ENCODE measurements around the gene RIMBP2.

Gene RIMBP2

DNA sequence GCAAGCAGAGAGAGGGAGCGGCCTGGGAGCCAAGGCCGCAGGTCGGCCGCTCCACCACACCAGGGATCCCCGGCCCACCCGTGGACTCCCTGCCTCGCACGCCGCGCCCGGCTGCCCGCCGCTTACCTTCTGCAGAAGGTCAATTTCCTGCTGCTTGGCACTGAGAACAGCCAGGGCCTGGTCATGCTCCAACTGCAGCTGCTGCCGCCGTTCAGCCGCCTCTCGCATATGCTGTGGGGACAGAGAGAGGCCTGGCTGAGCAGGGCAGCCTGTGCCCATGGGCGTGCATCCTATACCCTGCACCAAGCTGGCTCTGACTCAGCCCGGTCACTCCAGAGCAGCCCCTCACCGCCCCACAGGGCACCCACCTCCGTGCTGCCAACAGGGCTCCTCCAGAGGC lies 237.3 kb downstream of the RIMBP2 start:
- no peak for DNase-seq
- no peak overlapping the region for H3K4me3 ChIP-seq (ENCODE audit: control insufficient read depth in 1 of 7, extremely low read depth in 1 of 7, insufficient read depth in 4 of 7, low read depth in 2 of 7, low read length in 6 of 7)
- no peaks in the 10 kb centered on the region for H3K4me1 ChIP-seq (ENCODE audit: control extremely low read depth in 1 of 4, control insufficient read depth in 4 of 4, insufficient read depth in 4 of 4, low read length in 3 of 4)
- no peaks in the 10 kb centered on the region for H3K36me3 ChIP-seq (ENCODE audit: control insufficient read depth in 4 of 4, insufficient read depth in 4 of 4, low read length in 3 of 4)
- H3K27me3 ChIP-seq (replicated peaks in 2 of 5; ENCODE audit: control insufficient read depth in 4 of 5, insufficient read depth in 5 of 5, low read length in 4 of 5): peaks cover 0 to 28% (median 2%) of the 10 kb centered on the region in 5 experiments
- H3K9me3 ChIP-seq (ENCODE audit: control extremely low read depth in 1 of 5, control insufficient read depth in 4 of 5, insufficient read depth in 2 of 5, low read depth in 1 of 5, low read length in 4 of 5): no peaks in the 10 kb centered on the region
- POLR2A ChIA-PET: no interaction called here
- CTCF ChIA-PET: no interaction called here
- WGBS (ENCODE audit: insufficient coverage): 93% methylated on average over 20 of the region's 21 CpGs
- H3K27ac ChIP-seq (ENCODE audit: insufficient read depth in 1 of 2, low read depth in 1 of 2, low read length in 2 of 2, poor library complexity in 1 of 2, severe bottlenecking in 2 of 2): no peak overlapping the region

DNA sequence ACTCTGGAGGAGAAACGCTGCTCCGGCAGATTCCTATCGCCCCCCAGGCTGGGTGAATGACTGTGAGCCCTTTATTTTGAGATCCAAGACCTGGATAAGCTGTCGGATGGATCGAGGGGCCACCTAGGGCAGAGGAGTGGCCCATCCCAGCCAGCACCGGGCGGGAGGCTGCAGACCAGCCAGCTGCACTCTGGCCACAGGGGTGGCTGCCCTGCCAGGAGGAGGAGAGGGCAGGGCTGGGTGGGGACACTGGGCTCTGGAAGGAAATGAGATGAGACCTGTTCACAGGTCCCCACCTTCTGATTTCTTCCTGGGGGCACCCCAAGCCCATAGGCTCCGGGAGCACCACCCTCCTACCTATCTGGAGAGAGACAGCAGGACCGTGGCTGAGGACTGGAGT lies 238.4 kb downstream of the RIMBP2 start:
- Histone ChIP-seq H3K27me3 (replicated peaks in 2 of 5; ENCODE audit: control insufficient read depth in 4 of 5, insufficient read depth in 5 of 5, low read length in 4 of 5) (peaks cover 0 to 28% (median 2%) of the 10 kb centered on the region in 5 experiments), H3K4me3 (ENCODE audit: control insufficient read depth in 1 of 7, extremely low read depth in 1 of 7, insufficient read depth in 4 of 7, low read depth in 2 of 7, low read length in 6 of 7) (no peak overlapping the region), H3K27ac (ENCODE audit: insufficient read depth in 1 of 2, low read depth in 1 of 2, low read length in 2 of 2, poor library complexity in 1 of 2, severe bottlenecking in 2 of 2) (no peak overlapping the region), H3K4me1 (ENCODE audit: control extremely low read depth in 1 of 4, control insufficient read depth in 4 of 4, insufficient read depth in 4 of 4, low read length in 3 of 4) (no peaks in the 10 kb centered on the region), H3K36me3 (ENCODE audit: control insufficient read depth in 4 of 4, insufficient read depth in 4 of 4, low read length in 3 of 4) (no peaks in the 10 kb centered on the region), H3K9me3 (ENCODE audit: control extremely low read depth in 1 of 5, control insufficient read depth in 4 of 5, insufficient read depth in 2 of 5, low read depth in 1 of 5, low read length in 4 of 5) (no peaks in the 10 kb centered on the region)
- ChIA-PET CTCF (no interaction called here), POLR2A (no interaction called here)
- no peak for DNase-seq
- 77% methylated on average over 8 of the region's 9 CpGs for WGBS (ENCODE audit: insufficient coverage)

DNA sequence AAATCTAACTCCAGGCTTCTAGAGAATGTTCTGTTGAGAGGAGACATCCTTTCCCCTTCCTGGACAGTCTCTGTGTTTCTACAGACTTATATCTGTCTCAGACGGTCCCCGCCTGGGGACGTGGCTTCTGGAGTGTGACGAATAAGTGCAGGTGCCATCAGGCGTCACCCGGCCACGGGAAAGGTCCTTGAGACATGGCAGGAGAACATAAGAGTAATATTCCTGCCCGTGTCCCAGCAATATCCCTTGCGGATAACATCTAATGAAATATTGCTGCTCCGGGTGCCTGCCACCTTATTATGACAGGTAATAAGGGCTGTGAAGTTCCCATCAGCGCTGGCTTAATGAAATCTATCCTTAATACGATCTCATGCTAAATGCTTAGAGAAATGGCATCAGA lies 238.8 kb downstream of the RIMBP2 start:
- ChIA-PET CTCF (no interaction called here), POLR2A (no interaction called here)
- Histone ChIP-seq H3K9me3 (ENCODE audit: control extremely low read depth in 1 of 5, control insufficient read depth in 4 of 5, insufficient read depth in 2 of 5, low read depth in 1 of 5, low read length in 4 of 5) (no peaks in the 10 kb centered on the region), H3K36me3 (ENCODE audit: control insufficient read depth in 4 of 4, insufficient read depth in 4 of 4, low read length in 3 of 4) (no peaks in the 10 kb centered on the region), H3K27me3 (replicated peaks in 2 of 5; ENCODE audit: control insufficient read depth in 4 of 5, insufficient read depth in 5 of 5, low read length in 4 of 5) (peaks cover 0 to 28% (median 2%) of the 10 kb centered on the region in 5 experiments), H3K27ac (ENCODE audit: insufficient read depth in 1 of 2, low read depth in 1 of 2, low read length in 2 of 2, poor library complexity in 1 of 2, severe bottlenecking in 2 of 2) (no peak overlapping the region), H3K4me3 (ENCODE audit: control insufficient read depth in 1 of 7, extremely low read depth in 1 of 7, insufficient read depth in 4 of 7, low read depth in 2 of 7, low read length in 6 of 7) (no peak overlapping the region), H3K4me1 (ENCODE audit: control extremely low read depth in 1 of 4, control insufficient read depth in 4 of 4, insufficient read depth in 4 of 4, low read length in 3 of 4) (no peaks in the 10 kb centered on the region)
- 94% methylated on average over 12 of the region's 12 CpGs for WGBS (ENCODE audit: insufficient coverage)
- no peak for DNase-seq

DNA sequence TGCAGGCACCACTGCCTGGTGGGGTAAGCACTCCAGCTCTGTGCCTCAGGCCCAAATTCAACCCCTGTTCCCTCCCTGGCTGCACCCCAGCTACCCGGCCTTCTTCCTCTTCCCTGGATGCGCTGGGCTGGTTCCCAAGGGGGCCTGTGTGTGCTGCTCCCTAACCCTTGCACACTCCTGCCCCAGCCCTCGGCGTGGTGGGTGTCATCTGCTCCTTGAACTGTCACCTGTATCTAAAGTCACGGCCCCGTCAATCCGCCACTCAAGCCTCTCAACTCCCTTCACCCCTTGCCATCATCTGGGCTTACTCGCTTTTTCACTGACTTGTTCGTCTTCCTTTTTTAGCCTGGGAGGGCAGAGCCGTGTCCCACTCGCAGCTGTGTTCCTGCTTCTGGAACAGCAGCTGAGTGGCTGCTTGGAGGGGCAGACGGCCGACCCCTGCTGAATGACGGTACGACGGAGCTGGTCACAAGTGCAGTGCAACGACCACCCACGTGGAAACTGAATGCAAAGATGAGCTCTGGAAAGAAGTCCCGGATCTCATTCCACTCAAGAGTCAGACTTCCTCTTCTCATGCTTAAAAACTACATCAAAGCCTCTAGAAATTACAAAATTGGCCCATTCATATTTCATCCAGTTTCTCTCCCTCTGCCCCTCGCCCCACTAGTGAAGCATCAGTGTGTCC lies 239.5 kb downstream of the RIMBP2 start:
- Histone ChIP-seq H3K27me3 (replicated peaks in 2 of 5; ENCODE audit: control insufficient read depth in 4 of 5, insufficient read depth in 5 of 5, low read length in 4 of 5) (peaks cover 0 to 23% (median 2%) of the 10 kb centered on the region in 5 experiments), H3K4me1 (ENCODE audit: control extremely low read depth in 1 of 4, control insufficient read depth in 4 of 4, insufficient read depth in 4 of 4, low read length in 3 of 4) (no peaks in the 10 kb centered on the region), H3K27ac (ENCODE audit: insufficient read depth in 1 of 2, low read depth in 1 of 2, low read length in 2 of 2, poor library complexity in 1 of 2, severe bottlenecking in 2 of 2) (no peak overlapping the region), H3K36me3 (ENCODE audit: control insufficient read depth in 4 of 4, insufficient read depth in 4 of 4, low read length in 3 of 4) (no peaks in the 10 kb centered on the region), H3K9me3 (ENCODE audit: control extremely low read depth in 1 of 5, control insufficient read depth in 4 of 5, insufficient read depth in 2 of 5, low read depth in 1 of 5, low read length in 4 of 5) (no peaks in the 10 kb centered on the region), H3K4me3 (ENCODE audit: control insufficient read depth in 1 of 7, extremely low read depth in 1 of 7, insufficient read depth in 4 of 7, low read depth in 2 of 7, low read length in 6 of 7) (no peak overlapping the region)
- CTCF ChIA-PET: no interaction called here
- WGBS (ENCODE audit: insufficient coverage): 74% methylated on average over 20 of the region's 20 CpGs
- POLR2A ChIA-PET: no interaction called here
- no peak for DNase-seq

DNA sequence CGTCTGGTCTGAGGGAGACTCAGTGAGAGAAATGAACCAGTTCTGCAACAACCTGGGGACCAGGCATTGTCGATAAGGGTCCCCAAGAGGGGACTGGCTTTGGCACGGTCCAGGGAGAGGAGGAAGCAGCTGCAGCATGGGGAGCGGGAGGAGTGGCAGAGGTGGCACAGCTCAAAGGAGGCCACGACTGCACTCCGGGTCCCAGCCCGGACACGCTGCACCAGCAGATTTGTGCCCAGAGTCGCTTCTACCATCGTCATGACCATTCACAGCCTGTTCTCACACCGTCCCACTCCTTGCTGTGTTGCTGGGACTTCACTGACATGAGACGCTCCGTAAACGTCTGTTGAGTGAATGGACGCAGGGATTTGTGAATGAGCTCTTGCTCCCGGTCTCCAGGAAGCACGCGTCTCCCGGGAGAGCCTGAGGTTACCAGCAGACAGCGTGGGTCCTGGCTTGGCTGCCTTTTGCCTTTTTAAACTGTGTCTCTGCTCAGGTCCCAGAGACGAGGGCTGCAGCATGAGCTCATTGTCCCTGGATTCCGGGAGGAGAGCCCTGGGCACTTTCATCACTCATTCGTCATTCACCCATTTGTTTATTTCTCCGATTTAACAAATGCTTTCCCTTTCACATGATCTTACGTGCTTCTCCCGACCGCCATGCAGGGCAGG lies 241.4 kb downstream of the RIMBP2 start:
- WGBS (ENCODE audit: insufficient coverage): 89% methylated on average over 27 of the region's 27 CpGs
- POLR2A ChIA-PET: no interaction called here
- no peak overlapping the region for H3K4me3 ChIP-seq (ENCODE audit: control insufficient read depth in 1 of 7, extremely low read depth in 1 of 7, insufficient read depth in 4 of 7, low read depth in 2 of 7, low read length in 6 of 7)
- H3K9me3 ChIP-seq (ENCODE audit: control extremely low read depth in 1 of 5, control insufficient read depth in 4 of 5, insufficient read depth in 2 of 5, low read depth in 1 of 5, low read length in 4 of 5): no peaks in the 10 kb centered on the region
- H3K36me3 ChIP-seq (ENCODE audit: control insufficient read depth in 4 of 4, insufficient read depth in 4 of 4, low read length in 3 of 4): no peaks in the 10 kb centered on the region
- peaks cover 0 to 23% (median 0%) of the 10 kb centered on the region in 5 experiments for H3K27me3 ChIP-seq (replicated peaks in 2 of 5; ENCODE audit: control insufficient read depth in 4 of 5, insufficient read depth in 5 of 5, low read length in 4 of 5)
- CTCF ChIA-PET: no interaction called here
- no peak overlapping the region for H3K27ac ChIP-seq (ENCODE audit: insufficient read depth in 1 of 2, low read depth in 1 of 2, low read length in 2 of 2, poor library complexity in 1 of 2, severe bottlenecking in 2 of 2)
- no peaks in the 10 kb centered on the region for H3K4me1 ChIP-seq (ENCODE audit: control extremely low read depth in 1 of 4, control insufficient read depth in 4 of 4, insufficient read depth in 4 of 4, low read length in 3 of 4)
- no peak for DNase-seq

DNA sequence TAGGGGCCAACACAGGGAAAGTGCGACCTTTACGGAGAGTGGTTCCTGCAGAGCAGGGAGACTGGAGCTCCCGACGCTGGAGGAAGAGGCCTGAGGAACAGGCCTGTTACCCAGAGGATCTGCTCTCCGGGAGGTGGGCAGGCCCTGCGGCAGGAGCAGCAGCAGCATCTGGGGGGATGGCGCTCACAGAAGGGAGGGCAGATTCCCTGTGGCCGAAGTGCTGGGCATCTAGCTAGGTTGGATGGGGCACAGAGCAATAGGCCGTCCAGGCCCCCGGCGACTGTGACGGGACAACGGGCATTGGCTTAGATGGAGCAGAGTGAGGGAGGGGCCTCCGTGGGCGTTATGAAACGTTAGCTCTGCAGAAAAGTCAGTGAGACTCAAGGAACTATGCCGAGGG lies 242.8 kb downstream of the RIMBP2 start:
- H3K9me3 ChIP-seq (ENCODE audit: control extremely low read depth in 1 of 5, control insufficient read depth in 4 of 5, insufficient read depth in 2 of 5, low read depth in 1 of 5, low read length in 4 of 5): peaks cover 0 to 6% (median 0%) of the 10 kb centered on the region in 5 experiments
- POLR2A ChIA-PET: no interaction called here
- CTCF ChIA-PET: no interaction called here
- H3K36me3 ChIP-seq (ENCODE audit: control insufficient read depth in 4 of 4, insufficient read depth in 4 of 4, low read length in 3 of 4): no peaks in the 10 kb centered on the region
- 89% methylated on average over 17 of the region's 17 CpGs for WGBS (ENCODE audit: insufficient coverage)
- H3K27ac ChIP-seq (ENCODE audit: insufficient read depth in 1 of 2, low read depth in 1 of 2, low read length in 2 of 2, poor library complexity in 1 of 2, severe bottlenecking in 2 of 2): no peak overlapping the region
- DNase-seq: no peak
- peaks cover 0 to 23% (median 0%) of the 10 kb centered on the region in 5 experiments for H3K27me3 ChIP-seq (replicated peaks in 2 of 5; ENCODE audit: control insufficient read depth in 4 of 5, insufficient read depth in 5 of 5, low read length in 4 of 5)
- no peaks in the 10 kb centered on the region for H3K4me1 ChIP-seq (ENCODE audit: control extremely low read depth in 1 of 4, control insufficient read depth in 4 of 4, insufficient read depth in 4 of 4, low read length in 3 of 4)
- no peak overlapping the region for H3K4me3 ChIP-seq (ENCODE audit: control insufficient read depth in 1 of 7, extremely low read depth in 1 of 7, insufficient read depth in 4 of 7, low read depth in 2 of 7, low read length in 6 of 7)

DNA sequence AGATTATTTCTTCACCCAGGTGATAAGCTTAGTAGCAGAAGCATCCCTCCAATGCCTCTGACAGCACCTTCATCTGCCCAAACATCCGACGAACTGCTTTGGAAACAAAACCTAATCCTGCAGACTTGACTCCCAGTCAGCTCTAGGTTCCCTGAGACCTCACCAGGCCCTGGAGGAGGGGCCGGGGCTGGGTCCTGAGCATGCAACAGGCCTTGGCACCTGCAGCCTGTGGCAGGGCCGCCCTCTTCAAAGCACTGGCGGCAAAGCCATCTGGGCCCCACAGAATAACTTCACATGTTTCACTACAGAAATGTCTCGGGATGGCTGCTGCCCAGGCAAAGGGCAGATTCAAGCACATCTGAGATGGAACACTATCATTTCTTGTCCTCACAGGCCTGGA lies 245.1 kb downstream of the RIMBP2 start:
- POLR2A ChIA-PET: no interaction called here
- no peaks in the 10 kb centered on the region for H3K36me3 ChIP-seq (ENCODE audit: control insufficient read depth in 4 of 4, insufficient read depth in 4 of 4, low read length in 3 of 4)
- H3K4me1 ChIP-seq (ENCODE audit: control extremely low read depth in 1 of 4, control insufficient read depth in 4 of 4, insufficient read depth in 4 of 4, low read length in 3 of 4): no peaks in the 10 kb centered on the region
- H3K4me3 ChIP-seq (ENCODE audit: control insufficient read depth in 1 of 7, extremely low read depth in 1 of 7, insufficient read depth in 4 of 7, low read depth in 2 of 7, low read length in 6 of 7): no peak overlapping the region
- no peak overlapping the region for H3K27ac ChIP-seq (ENCODE audit: insufficient read depth in 1 of 2, low read depth in 1 of 2, low read length in 2 of 2, poor library complexity in 1 of 2, severe bottlenecking in 2 of 2)
- CTCF ChIA-PET: no interaction called here
- WGBS (ENCODE audit: insufficient coverage): 97% methylated on average over 4 of the region's 6 CpGs
- no peak for DNase-seq
- peaks cover 0 to 21% (median 9%) of the 10 kb centered on the region in 5 experiments for H3K9me3 ChIP-seq (ENCODE audit: control extremely low read depth in 1 of 5, control insufficient read depth in 4 of 5, insufficient read depth in 2 of 5, low read depth in 1 of 5, low read length in 4 of 5)
- peaks cover 0 to 15% (median 0%) of the 10 kb centered on the region in 5 experiments for H3K27me3 ChIP-seq (replicated peaks in 2 of 5; ENCODE audit: control insufficient read depth in 4 of 5, insufficient read depth in 5 of 5, low read length in 4 of 5)
